ENCODE data around the gene ACP6. TPM values are rescaled to one million over a fixed set of nuclear protein-coding genes. Genes with fewer than 3 reads are reported as not detected.
A peak's percentile ranks its signal among the peaks of the same experiment; 100 is the strongest.

The ACP6 gene
- total and polyA plus RNA-seq, 4 donors, result 9.6 to 25.3 (median 15.6) TPM

DNA sequence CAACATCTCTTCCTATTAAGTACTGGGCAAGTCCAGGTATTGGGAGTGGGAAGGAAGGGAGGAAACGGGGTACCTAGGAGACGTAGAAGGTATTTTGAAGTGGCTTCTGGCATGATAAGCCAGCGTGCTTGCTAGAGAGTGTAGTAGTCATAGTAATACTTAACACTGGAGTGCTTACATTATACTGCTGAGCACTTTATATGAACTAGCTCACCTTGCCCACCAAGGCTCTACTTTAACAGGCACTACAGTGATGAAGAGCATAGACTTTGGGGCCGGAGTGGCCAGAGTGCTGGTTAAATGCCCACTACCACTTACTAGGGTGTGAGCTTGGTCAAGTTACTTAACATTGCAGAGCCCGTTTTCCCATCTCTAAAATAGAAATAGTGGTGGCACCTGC, 61.7 kb downstream of the ACP6 start:
- no peak overlapping the region for H3K27ac ChIP-seq (ENCODE audit: low read depth in 1 of 2, low read length in 1 of 2)
- H3K27me3 ChIP-seq (ENCODE audit: control insufficient read depth in 3 of 3, insufficient read depth in 3 of 3, low read length in 2 of 3), result no peaks in the 10 kb centered on the region
- H3K4me1 ChIP-seq (ENCODE audit: control insufficient read depth in 5 of 5, insufficient read depth in 5 of 5, low read length in 5 of 5), result peaks cover 0 to 24% (median 7%) of the 10 kb centered on the region in 5 donors
- WGBS, 2 donors, result 78 to 89% methylated on average over 5 of the region's 5 CpGs
- TF ChIP-seq, protein P1, sequence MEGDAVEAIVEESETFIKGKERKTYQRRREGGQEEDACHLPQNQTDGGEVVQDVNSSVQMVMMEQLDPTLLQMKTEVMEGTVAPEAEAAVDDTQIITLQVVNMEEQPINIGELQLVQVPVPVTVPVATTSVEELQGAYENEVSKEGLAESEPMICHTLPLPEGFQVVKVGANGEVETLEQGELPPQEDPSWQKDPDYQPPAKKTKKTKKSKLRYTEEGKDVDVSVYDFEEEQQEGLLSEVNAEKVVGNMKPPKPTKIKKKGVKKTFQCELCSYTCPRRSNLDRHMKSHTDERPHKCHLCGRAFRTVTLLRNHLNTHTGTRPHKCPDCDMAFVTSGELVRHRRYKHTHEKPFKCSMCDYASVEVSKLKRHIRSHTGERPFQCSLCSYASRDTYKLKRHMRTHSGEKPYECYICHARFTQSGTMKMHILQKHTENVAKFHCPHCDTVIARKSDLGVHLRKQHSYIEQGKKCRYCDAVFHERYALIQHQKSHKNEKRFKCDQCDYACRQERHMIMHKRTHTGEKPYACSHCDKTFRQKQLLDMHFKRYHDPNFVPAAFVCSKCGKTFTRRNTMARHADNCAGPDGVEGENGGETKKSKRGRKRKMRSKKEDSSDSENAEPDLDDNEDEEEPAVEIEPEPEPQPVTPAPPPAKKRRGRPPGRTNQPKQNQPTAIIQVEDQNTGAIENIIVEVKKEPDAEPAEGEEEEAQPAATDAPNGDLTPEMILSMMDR (IDR thresholded peaks at IDR 0.05; ENCODE audit: control extremely low read depth, extremely low read depth), result no peak
- no peak overlapping the region for H3K4me3 ChIP-seq
- DNase-seq (peak in 1 of 3 donors; percentile 66), ATAC-seq (ENCODE audit: insufficient read depth, low FRiP score) (peak; percentile 79)
- peaks cover 7 to 32% (median 24%) of the 10 kb centered on the region in 4 donors for H3K36me3 ChIP-seq (ENCODE audit: control insufficient read depth in 4 of 4, insufficient read depth in 4 of 4, low read length in 4 of 4)
- no peak overlapping the region for H3K9ac ChIP-seq (ENCODE audit: insufficient read depth in 1 of 2, low read length in 2 of 2)
- no peaks in the 10 kb centered on the region for H3K9me3 ChIP-seq (ENCODE audit: control insufficient read depth in 4 of 4, insufficient read depth in 3 of 4, low read length in 3 of 4)

DNA sequence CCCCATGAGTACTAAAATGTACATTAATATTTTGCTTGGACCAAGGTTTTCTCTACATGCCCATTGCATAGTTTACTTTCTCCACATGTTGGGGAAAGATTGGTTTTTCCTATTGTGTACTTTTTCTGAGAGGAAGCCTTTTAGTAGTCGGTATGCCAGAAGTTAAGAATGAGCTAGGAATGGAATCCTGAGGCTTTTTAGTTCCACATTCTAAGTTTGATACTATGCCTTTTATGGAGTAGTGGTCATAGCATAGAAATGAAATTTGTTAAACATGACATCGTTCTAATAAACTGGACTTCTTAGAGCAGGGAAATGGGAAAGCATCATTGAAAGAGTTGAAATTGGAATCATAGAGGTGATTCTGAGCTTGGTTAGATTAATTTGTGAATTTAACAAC, 64.7 kb downstream of the ACP6 start:
- H3K9ac ChIP-seq (ENCODE audit: insufficient read depth in 1 of 2, low read length in 2 of 2), result no peak overlapping the region
- no peaks in the 10 kb centered on the region for H3K27me3 ChIP-seq (ENCODE audit: control insufficient read depth in 3 of 3, insufficient read depth in 3 of 3, low read length in 2 of 3)
- peaks cover 2 to 11% (median 6%) of the 10 kb centered on the region in 4 donors for H3K36me3 ChIP-seq (ENCODE audit: control insufficient read depth in 4 of 4, insufficient read depth in 4 of 4, low read length in 4 of 4)
- no peak overlapping the region for H3K27ac ChIP-seq (ENCODE audit: low read depth in 1 of 2, low read length in 1 of 2)
- no peak overlapping the region for H3K4me3 ChIP-seq
- no peak for ATAC-seq (ENCODE audit: insufficient read depth, low FRiP score)
- peaks cover 3 to 17% (median 7%) of the 10 kb centered on the region in 5 donors for H3K4me1 ChIP-seq (ENCODE audit: control insufficient read depth in 5 of 5, insufficient read depth in 5 of 5, low read length in 5 of 5)
- TF ChIP-seq, protein P1 (IDR thresholded peaks at IDR 0.05; ENCODE audit: control extremely low read depth, extremely low read depth), result no peak
- DNase-seq, result no peak
- WGBS, 2 donors, result 89 to 91% methylated on average over 2 of the region's 2 CpGs
- H3K9me3 ChIP-seq (ENCODE audit: control insufficient read depth in 4 of 4, insufficient read depth in 3 of 4, low read length in 3 of 4), result no peaks in the 10 kb centered on the region

DNA sequence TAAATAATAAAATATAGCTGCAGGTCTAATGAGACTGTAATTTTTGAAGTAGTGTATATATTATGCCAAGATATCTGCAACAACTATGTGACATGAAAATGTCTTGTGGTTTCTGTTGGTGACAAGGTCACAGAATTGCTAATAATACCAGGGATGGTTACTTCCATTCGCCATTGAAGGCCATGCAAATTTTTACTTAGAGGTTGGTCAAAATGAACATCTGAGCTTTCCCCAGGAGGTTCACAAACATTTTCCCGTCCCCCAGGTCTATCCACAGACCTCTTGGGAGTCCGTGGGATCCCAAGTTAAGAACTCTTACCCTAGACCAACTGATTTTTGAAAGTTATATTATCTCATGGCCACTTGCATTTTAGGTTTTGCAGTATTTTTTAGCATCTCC, 66.3 kb downstream of the ACP6 start:
- no peak overlapping the region for H3K27ac ChIP-seq (ENCODE audit: low read depth in 1 of 2, low read length in 1 of 2)
- TF ChIP-seq, protein P1 (IDR thresholded peaks at IDR 0.05; ENCODE audit: control extremely low read depth, extremely low read depth), result no peak
- 95 to 96% methylated on average over 3 of the region's 3 CpGs for WGBS, 2 donors
- no peaks in the 10 kb centered on the region for H3K9me3 ChIP-seq (ENCODE audit: control insufficient read depth in 4 of 4, insufficient read depth in 3 of 4, low read length in 3 of 4)
- H3K27me3 ChIP-seq (ENCODE audit: control insufficient read depth in 3 of 3, insufficient read depth in 3 of 3, low read length in 2 of 3), result no peaks in the 10 kb centered on the region
- no peak overlapping the region for H3K4me3 ChIP-seq
- ATAC-seq (ENCODE audit: insufficient read depth, low FRiP score) (no peak), DNase-seq (no peak)
- no peak overlapping the region for H3K9ac ChIP-seq (ENCODE audit: insufficient read depth in 1 of 2, low read length in 2 of 2)
- peaks cover 0 to 9% (median 5%) of the 10 kb centered on the region in 5 donors for H3K4me1 ChIP-seq (ENCODE audit: control insufficient read depth in 5 of 5, insufficient read depth in 5 of 5, low read length in 5 of 5)
- peaks cover 2 to 11% (median 6%) of the 10 kb centered on the region in 4 donors for H3K36me3 ChIP-seq (ENCODE audit: control insufficient read depth in 4 of 4, insufficient read depth in 4 of 4, low read length in 4 of 4)

Data from lung (tissue), 12 donors.